Prostate gland (tissue), 2 donors: ENCODE results near the gene ZDHHC9. TPM values are rescaled to one million over a fixed set of nuclear protein-coding genes. Genes with fewer than 3 reads are reported as not detected.

ENCODE experiments used
- DNase-seq: peaks from one replicate; pipeline ENCODE4 v3.0.0-alpha.2; 2019; ENCODE audit warnings: low spot score
- H3K27ac ChIP-seq, 2 donors: fragments of 200-600 bp; sonication (generic); 2 replicates each; pipeline ENCODE4 v1.5.1; 2017 to 2019
- H3K27me3 ChIP-seq: fragments of 200-600 bp; sonication (generic); replicated peaks from 2 replicates; pipeline ENCODE4 v1.5.1; 2019; ENCODE audit not compliant: insufficient read depth
- H3K36me3 ChIP-seq, 2 donors: fragments of 200-600 bp; sonication (generic); 1 replicate in 1 of 2; 2 replicates in 1 of 2; pipeline versions ENCODE4 v1.5.1 to v1.8.1; 2017 to 2019
- H3K4me1 ChIP-seq: fragments of 200-600 bp; sonication (generic); replicated peaks from 2 replicates; pipeline ENCODE4 v1.5.1; 2019
- H3K4me3 ChIP-seq, 2 donors: fragments of 200-600 bp; sonication (generic); 2 replicates each; pipeline ENCODE4 v1.5.1; 2017 to 2019
- H3K9me3 ChIP-seq: fragments of 200-600 bp; sonication (generic); 2 replicates; pipeline ENCODE4 v1.5.1; 2017
- CTCF ChIP-seq, 4 experiments: fragments of 200-600 bp in 2 of 4; fragments of 450-650 bp in 2 of 4; sonication (generic) in 2 of 4; IDR thresholded peaks; 1 replicate in 3 of 4; 2 replicates in 1 of 4; pipeline ENCODE4 v1.5.1; 2016 to 2019; ENCODE audit warnings: antibody characterized with exemption in 4 of 4, mild to moderate bottlenecking in 2 of 4, moderate library complexity in 2 of 4
- POLR2A ChIP-seq: fragments of 450-650 bp; IDR thresholded peaks from one replicate; pipeline ENCODE4 v1.6.1; 2016; ENCODE audit warnings: antibody characterized with exemption, mild to moderate bottlenecking
- POLR2AphosphoS5 ChIP-seq: sonication (generic); formaldehyde crosslinking; IDR thresholded peaks from one replicate; pipeline ENCODE4 v1.6.1; 2017; ENCODE audit warnings: antibody characterized with exemption
- WGBS: methylation state at CpG from one replicate; pipeline ENCODE4 v1.1.5; 2018; 5-methylcytosine and 5-hydroxymethylcytosine counted together
- intact Hi-C: fragments of 100-400 bp; cut with DNase I; formaldehyde crosslinking; loops from one replicate; pipeline ENCODE4 v1.14.2; 2022
- total RNA-seq, 2 donors: library from RNA; depleted of rRNA; stranded (reverse); fragments of >200 nt; gene quantifications; one replicate each; pipeline ENCODE4 v1.1.0, GENCODE V29; 2016

Gene ZDHHC9
- total RNA-seq, 2 donors from 2014 or later: 13.8 to 20.4 TPM

GRCh38 chrX:129777218-129778030, 66.3 kb downstream of the ZDHHC9 start:
- 64% methylated on average over 22 of the region's 30 CpGs for WGBS
- TF ChIP-seq POLR2AphosphoS5 (no peak), CTCF (IDR thresholded peaks at IDR 0.05) (no peak), POLR2A (no peak)
- Histone ChIP-seq H3K36me3 (no peaks in the 10 kb centered on the region), H3K4me3 (no peak overlapping the region), H3K27me3 (no peaks in the 10 kb centered on the region), H3K4me1 (no peaks in the 10 kb centered on the region), H3K9me3 (no peaks in the 10 kb centered on the region), H3K27ac (peak overlapping the region; percentile 41 to 51)
- DNase-seq: peak; percentile 13
- intact Hi-C loops: no loop called here

- no peaks in the 10 kb centered on the region for H3K9me3 ChIP-seq
- 75% methylated on average over 4 of the region's 4 CpGs for WGBS
- no peak overlapping the region for H3K27ac ChIP-seq
- intact Hi-C loops: no loop called here
- DNase-seq: no peak
- no peaks in the 10 kb centered on the region for H3K4me1 ChIP-seq
- H3K27me3 ChIP-seq: no peaks in the 10 kb centered on the region
- H3K4me3 ChIP-seq: no peak overlapping the region
- H3K36me3 ChIP-seq: no peaks in the 10 kb centered on the region
- TF ChIP-seq POLR2A (no peak), CTCF (IDR thresholded peaks at IDR 0.05) (no peak), POLR2AphosphoS5 (no peak)
Measured at GRCh38 chrX:129773649-129774458, 69.8 kb downstream of the ZDHHC9 start.

- 72% methylated on average over 10 of the region's 14 CpGs for WGBS
- intact Hi-C loops: no loop called here
- no peak overlapping the region for H3K4me3 ChIP-seq
- no peaks in the 10 kb centered on the region for H3K4me1 ChIP-seq
- TF ChIP-seq POLR2AphosphoS5 (no peak), CTCF (IDR thresholded peaks at IDR 0.05) (no peak), POLR2A (no peak)
- H3K27ac ChIP-seq: no peak overlapping the region
- H3K36me3 ChIP-seq: no peaks in the 10 kb centered on the region
- no peaks in the 10 kb centered on the region for H3K9me3 ChIP-seq
- no peaks in the 10 kb centered on the region for H3K27me3 ChIP-seq
- DNase-seq: no peak
Measured at GRCh38 chrX:129772796-129773431, 70.8 kb downstream of the ZDHHC9 start.

- H3K9me3 ChIP-seq: no peaks in the 10 kb centered on the region
- no peaks in the 10 kb centered on the region for H3K4me1 ChIP-seq
- no peaks in the 10 kb centered on the region for H3K36me3 ChIP-seq
- H3K27me3 ChIP-seq: no peaks in the 10 kb centered on the region
- no peak for DNase-seq
- intact Hi-C loops: no loop called here
- TF ChIP-seq CTCF (IDR thresholded peaks at IDR 0.05): no peak
- no peak for TF ChIP-seq POLR2AphosphoS5
- TF ChIP-seq POLR2A: no peak
- no peak overlapping the region for H3K27ac ChIP-seq
- WGBS: 68% methylated on average over 14 of the region's 14 CpGs
- no peak overlapping the region for H3K4me3 ChIP-seq
Measured at GRCh38 chrX:129771266-129771995, 72.3 kb downstream of the ZDHHC9 start.
